HT1080 (cell line): ENCODE data around the gene PNLIP. TPM values are rescaled to one million over a fixed set of nuclear protein-coding genes. Genes with fewer than 3 reads are reported as not detected.

ENCODE experiments used
- DNase-seq: peaks from one replicate; pipeline ENCODE4 v3.0.0-alpha.2; 2015; ENCODE audit warnings: low read depth
- polyA plus RNA-seq, 2 experiments: library from polyadenylated mRNA; depleted of rRNA; stranded (reverse); fragments of >200 nt; gene quantifications; 2 replicates each; pipeline ENCODE4 v1.2.3, GENCODE V29; 2015
- total RNA-seq: library from RNA; depleted of rRNA; stranded (reverse); fragments of >200 nt; shearing (Covaris generic); gene quantifications from 2 replicates; pipeline ENCODE4 v1.2.3, GENCODE V29; 2014; rRNA removed

PNLIP gene
- total RNA-seq = not detected in 2 replicates
- not detected in 2 replicates for polyA plus RNA-seq (2015; cell fraction: cytosol; rRNA removed)
- polyA plus RNA-seq (2015; cell fraction: nucleus; rRNA removed) = not detected in 2 replicates

- no peak for DNase-seq
Observed at GRCh38 chr10:116545756-116546155, at the start of gene PNLIP. PNLIP (plus strand) TSS chr10:116545931; CDS start chr10:116546093, 162 bp downstream.

- DNase-seq = no peak
Observed at GRCh38 chr10:116504786-116505185, 40.9 kb upstream of the PNLIP start.

- no peak for DNase-seq
Observed at GRCh38 chr10:116510565-116510964, 35.2 kb upstream of the PNLIP start.

DNA sequence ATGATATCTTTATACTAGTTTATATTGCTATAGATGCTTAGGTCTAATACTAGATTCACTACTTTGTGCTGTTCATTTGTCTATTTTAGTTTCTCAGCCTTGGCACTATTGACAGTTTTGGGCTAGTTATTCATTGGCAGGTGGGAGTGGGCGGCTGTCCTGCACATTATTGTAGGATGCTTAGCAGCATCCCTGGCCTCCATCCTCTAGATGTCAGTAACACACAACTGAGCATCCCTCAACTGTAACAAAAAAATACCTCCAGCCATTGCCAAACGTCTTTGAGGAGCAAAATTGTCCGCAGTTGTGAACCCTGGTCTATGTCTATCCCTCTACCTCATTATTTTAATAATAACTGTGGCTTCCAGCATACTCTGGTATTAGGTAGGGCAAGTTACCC lies 34.4 kb upstream of the PNLIP start:
- no peak for DNase-seq

DNA sequence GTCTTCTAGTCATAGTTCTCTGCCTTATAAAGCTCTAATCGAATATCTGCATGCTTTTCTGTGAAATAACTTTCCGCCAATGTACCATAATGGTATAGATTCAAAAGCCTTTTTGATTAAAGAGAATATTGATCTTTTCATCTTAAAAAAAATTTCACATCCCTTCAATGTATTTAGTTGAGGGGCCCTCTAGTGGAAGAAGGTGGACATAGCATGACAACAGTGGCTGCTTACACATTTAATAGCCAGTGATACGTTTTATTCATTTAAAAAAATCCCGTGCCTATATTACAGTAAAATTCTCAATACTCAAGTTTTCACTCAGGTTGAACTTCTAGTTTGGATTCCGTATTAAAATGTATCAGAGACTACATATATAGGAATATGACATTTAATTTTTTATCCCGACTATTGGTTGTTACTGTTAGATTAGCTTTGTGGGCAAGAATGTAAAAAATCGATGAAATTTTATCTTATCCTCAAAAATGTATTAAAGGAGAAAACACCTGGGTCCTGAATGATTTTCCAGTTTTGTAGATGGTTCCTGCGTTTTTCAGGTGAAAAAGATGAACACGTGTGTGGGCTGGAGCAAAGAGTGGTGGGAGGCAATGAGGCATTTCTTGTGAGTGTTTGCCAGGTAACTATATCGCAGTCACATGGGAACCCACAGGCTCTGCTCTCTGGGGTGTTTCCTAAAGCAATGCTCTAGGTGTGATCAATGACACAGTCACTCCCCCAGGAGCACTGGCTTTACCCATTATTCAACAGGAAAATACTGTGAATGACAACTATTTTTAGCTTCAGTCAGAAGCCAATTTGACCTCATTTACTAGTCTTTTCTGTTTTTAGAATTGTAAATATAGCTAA lies 24.1 kb upstream of the PNLIP start:
- DNase-seq = peak; percentile 23

DNA sequence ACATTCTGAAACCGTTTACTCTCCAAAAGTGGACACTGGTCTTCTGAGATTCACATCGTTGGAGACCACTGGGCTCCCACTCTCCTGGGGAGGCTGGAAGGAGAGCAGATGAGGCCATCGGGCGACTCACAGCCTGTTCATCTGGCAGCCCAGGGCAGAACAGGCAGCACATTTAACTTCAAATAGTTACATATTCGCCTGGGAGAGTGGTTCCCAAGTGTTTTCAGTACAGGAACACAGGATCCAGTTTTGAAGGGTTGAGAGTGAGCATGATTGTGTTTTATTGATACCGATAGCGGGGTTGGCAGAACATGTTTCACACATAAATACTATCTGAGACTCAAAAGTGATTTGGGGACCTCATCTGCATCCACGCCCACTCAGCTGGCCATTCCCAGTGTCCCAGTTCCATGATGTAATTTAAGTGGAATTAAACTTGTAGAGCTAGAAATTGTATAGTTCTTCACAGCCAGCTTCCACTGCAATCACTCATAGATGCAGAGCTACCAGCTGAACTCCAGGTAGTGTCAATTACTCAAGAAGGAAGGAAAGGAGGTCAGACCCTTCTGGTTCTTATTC lies 22.8 kb upstream of the PNLIP start:
- no peak for DNase-seq

- DNase-seq = no peak
Observed at GRCh38 chr10:116524736-116525135, 21.0 kb upstream of the PNLIP start.

DNA sequence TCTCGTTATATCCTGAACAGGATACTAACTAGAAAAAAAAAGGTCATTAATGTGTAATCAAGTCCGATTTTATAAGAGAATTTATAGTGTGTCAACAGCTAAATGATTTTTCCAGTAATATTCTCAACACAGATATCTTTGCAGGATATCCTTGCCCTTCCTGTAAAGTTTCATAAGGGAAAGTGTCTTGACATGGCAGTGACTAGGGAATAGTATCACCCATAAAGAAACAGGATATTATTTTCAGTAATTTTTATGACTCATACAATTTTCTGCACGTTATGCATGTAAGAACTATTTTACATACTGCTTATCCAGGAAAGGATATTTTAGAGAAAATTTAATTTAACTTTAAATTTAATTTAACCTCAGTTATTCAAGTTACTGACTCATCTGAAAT lies 19.5 kb upstream of the PNLIP start:
- no peak for DNase-seq

- peak; percentile 51 for DNase-seq
Observed at GRCh38 chr10:116536810-116537209, 8.9 kb upstream of the PNLIP start.

GRCh38 chr10:116538456-116538855 lies 7.3 kb upstream of the PNLIP start:
- peak; percentile 78 for DNase-seq

DNA sequence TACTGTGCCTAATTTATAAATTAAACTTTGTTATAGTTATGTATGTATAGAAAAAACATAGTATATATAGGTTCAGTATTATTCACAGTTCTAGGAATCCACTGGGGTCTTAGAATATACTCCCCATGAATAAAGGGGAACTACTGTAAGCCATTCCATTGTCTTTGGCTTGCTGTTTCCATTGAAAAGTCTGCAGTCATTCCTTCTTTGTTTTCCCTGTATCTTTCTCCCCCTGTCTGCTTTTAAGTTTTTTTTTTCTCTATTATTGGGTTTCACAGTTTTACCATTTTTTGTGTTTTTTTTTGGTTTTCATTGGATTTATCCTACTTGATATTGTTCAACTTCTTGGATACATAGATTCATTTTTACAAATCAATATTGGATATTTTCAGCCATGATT lies 6.7 kb upstream of the PNLIP start:
- no peak for DNase-seq

- DNase-seq = no peak
Observed at GRCh38 chr10:116540814-116541213, 4.9 kb upstream of the PNLIP start.

GRCh38 chr10:116542007-116542677 lies 3.6 kb upstream of the PNLIP start:
- DNase-seq = no peak

- DNase-seq = no peak
Observed at GRCh38 chr10:116545122-116545521, 609 bp upstream of the PNLIP start.

DNA sequence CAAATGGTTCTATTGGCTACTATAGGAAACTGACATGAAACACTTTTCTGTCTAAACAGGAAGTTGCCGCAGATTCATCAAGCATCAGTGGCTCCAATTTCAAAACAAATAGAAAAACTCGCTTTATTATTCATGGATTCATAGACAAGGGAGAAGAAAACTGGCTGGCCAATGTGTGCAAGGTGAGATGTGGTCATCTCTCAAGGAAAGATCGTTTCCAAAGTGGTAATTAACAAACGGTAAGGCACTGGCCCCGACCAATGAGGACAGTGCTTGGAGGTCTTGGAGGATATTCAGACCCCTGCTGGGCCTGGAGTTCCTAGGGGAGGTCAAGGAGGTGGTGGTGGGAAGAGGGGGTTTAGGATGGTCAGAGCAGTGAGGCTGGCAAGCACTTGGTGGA lies 2.6 kb downstream of the PNLIP start:
- no peak for DNase-seq

DNA sequence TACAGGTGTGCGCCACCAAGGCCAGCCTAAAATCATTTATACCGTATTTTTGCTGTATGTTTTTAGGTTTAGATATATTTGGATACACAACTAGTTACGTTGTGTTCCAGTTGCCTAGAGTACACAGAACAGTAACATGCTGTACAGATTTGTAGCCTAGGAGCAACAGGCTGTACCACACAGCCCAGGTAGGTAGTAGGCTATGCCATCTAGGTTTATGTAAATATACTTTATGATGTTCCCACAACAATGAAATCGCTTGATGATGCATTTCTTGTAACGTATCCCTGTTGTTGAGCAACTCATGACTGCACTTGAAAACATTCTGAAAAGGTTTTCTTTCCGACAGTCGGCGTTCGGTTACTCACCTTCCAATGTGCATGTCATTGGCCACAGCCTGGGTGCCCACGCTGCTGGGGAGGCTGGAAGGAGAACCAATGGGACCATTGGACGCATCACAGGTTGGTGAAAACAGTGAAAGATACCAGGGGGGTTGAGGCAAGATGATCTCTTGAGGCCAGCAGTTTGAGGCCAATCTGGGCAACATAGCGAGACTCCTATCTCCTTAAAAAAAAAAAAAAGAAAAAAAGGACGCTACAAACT lies 7.7 kb downstream of the PNLIP start:
- no peak for DNase-seq

GRCh38 chr10:116554628-116555027 lies 8.9 kb downstream of the PNLIP start:
- no peak for DNase-seq

DNA sequence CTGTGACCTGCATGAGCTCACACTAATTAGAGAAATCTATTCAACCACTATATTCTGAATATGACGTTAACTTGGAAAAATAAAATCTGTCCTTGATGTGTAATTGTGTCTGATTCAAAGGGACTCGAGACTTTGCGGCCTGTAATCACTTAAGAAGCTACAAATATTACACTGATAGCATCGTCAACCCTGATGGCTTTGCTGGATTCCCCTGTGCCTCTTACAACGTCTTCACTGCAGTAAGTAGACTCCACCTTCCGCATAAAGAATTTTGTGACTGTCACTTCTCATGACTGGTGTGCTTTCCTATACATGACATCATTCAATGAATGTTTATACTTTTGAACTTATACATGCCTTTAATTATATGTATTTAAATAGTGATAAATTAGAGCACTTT lies 10.1 kb downstream of the PNLIP start:
- DNase-seq = no peak

GRCh38 chr10:116557305-116557880 lies 11.7 kb downstream of the PNLIP start:
- DNase-seq = no peak

DNA sequence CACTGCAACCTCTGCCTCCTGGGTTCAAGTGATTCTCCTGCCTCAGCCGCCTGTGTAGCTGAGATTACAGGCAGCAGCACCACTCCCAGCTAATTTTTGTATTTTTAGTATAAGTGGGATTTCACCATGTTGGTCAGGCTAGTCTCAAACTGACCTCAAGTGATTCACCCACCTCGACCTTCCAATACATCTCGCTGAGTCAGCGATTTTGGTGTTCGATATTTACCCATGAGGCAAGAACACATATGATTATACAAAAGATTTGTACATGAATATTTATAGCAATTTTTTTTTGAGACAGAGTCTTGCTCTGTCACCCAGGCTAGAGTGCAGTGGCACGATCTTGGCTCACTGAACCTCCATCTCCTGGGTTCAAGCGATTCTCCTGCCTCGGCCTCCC lies 19.8 kb downstream of the PNLIP start:
- no peak for DNase-seq

- DNase-seq = no peak
Observed at GRCh38 chr10:116566932-116567331, 21.2 kb downstream of the PNLIP start.
